Rectal smooth muscle tissue (tissue), 1 donor: ENCODE results near the gene ACTN4.

ENCODE experiments used
- H3K27ac ChIP-seq: one replicate; pipeline ENCODE4 v1.7.0; 2013; ENCODE audit warnings: low read depth, low read length, inconsistent platforms
- H3K27me3 ChIP-seq: one replicate; pipeline ENCODE4 v1.7.0; 2013; ENCODE audit warnings: low read length; ENCODE audit not compliant: control insufficient read depth, insufficient read depth
- H3K36me3 ChIP-seq: one replicate; pipeline ENCODE4 v1.7.0; 2013; ENCODE audit warnings: low read length; ENCODE audit not compliant: control insufficient read depth, insufficient read depth
- H3K4me1 ChIP-seq: one replicate; pipeline ENCODE4 v1.7.0; 2013; ENCODE audit warnings: low read length; ENCODE audit not compliant: control insufficient read depth, insufficient read depth
- H3K4me3 ChIP-seq: one replicate; pipeline ENCODE4 v1.7.0; 2013; ENCODE audit warnings: low read length
- H3K9ac ChIP-seq: one replicate; pipeline ENCODE4 v1.7.0; 2013; ENCODE audit warnings: low read length

Gene ACTN4

GRCh38 chr19:38734426-38735256, 87.2 kb downstream of the ACTN4 start:
- Histone ChIP-seq H3K27ac (peak overlapping the region; percentile 55), H3K4me3 (peak overlapping the region; percentile 48), H3K36me3 (peaks cover 11% of the 10 kb centered on the region), H3K9ac (peak overlapping the region; percentile 40), H3K27me3 (no peaks in the 10 kb centered on the region), H3K4me1 (no peaks in the 10 kb centered on the region)

- Histone ChIP-seq H3K4me3 (peak overlapping the region; percentile 48), H3K27ac (peak overlapping the region; percentile 55), H3K36me3 (peaks cover 11% of the 10 kb centered on the region), H3K27me3 (no peaks in the 10 kb centered on the region), H3K4me1 (no peaks in the 10 kb centered on the region), H3K9ac (no peak overlapping the region)
Observed at GRCh38 chr19:38735257-38735686, 87.8 kb downstream of the ACTN4 start.

GRCh38 chr19:38736036-38736412, 88.6 kb downstream of the ACTN4 start:
- no peak overlapping the region for H3K27ac ChIP-seq
- H3K4me1 ChIP-seq = no peaks in the 10 kb centered on the region
- no peak overlapping the region for H3K9ac ChIP-seq

GRCh38 chr19:38736413-38737280, 89.2 kb downstream of the ACTN4 start:
- Histone ChIP-seq H3K9ac (no peak overlapping the region), H3K4me1 (no peaks in the 10 kb centered on the region), H3K36me3 (no peaks in the 10 kb centered on the region), H3K4me3 (peak overlapping the region; percentile 52), H3K27me3 (no peaks in the 10 kb centered on the region), H3K27ac (no peak overlapping the region)

More at GRCh38 chr19:38736036-38736412, 88.6 kb downstream of the ACTN4 start:
- Histone ChIP-seq H3K36me3 (peaks cover 5% of the 10 kb centered on the region), H3K4me3 (peak overlapping the region; percentile 52), H3K27me3 (no peaks in the 10 kb centered on the region)

GRCh38 chr19:38737281-38737865, 89.9 kb downstream of the ACTN4 start:
- Histone ChIP-seq H3K27ac (no peak overlapping the region), H3K4me3 (no peak overlapping the region), H3K9ac (no peak overlapping the region), H3K4me1 (no peaks in the 10 kb centered on the region), H3K36me3 (no peaks in the 10 kb centered on the region), H3K27me3 (no peaks in the 10 kb centered on the region)

GRCh38 chr19:38737921-38738737, 90.7 kb downstream of the ACTN4 start:
- Histone ChIP-seq H3K36me3 (no peaks in the 10 kb centered on the region), H3K4me3 (no peak overlapping the region), H3K27me3 (no peaks in the 10 kb centered on the region), H3K27ac (no peak overlapping the region), H3K9ac (no peak overlapping the region), H3K4me1 (no peaks in the 10 kb centered on the region)

- Histone ChIP-seq H3K4me1 (no peaks in the 10 kb centered on the region), H3K4me3 (no peak overlapping the region), H3K27me3 (no peaks in the 10 kb centered on the region), H3K36me3 (no peaks in the 10 kb centered on the region), H3K27ac (no peak overlapping the region), H3K9ac (no peak overlapping the region)
Observed at GRCh38 chr19:38739440-38740256, 92.2 kb downstream of the ACTN4 start.

- H3K9ac ChIP-seq = no peak overlapping the region
- no peak overlapping the region for H3K27ac ChIP-seq
- no peaks in the 10 kb centered on the region for H3K27me3 ChIP-seq
- no peak overlapping the region for H3K4me3 ChIP-seq
- no peaks in the 10 kb centered on the region for H3K36me3 ChIP-seq
- no peaks in the 10 kb centered on the region for H3K4me1 ChIP-seq
Observed at GRCh38 chr19:38740257-38740592, 92.8 kb downstream of the ACTN4 start.

GRCh38 chr19:38740932-38741331, 93.5 kb downstream of the ACTN4 start:
- H3K27ac ChIP-seq = no peak overlapping the region
- no peak overlapping the region for H3K9ac ChIP-seq
- H3K4me1 ChIP-seq = no peaks in the 10 kb centered on the region
- H3K4me3 ChIP-seq = no peak overlapping the region
- no peaks in the 10 kb centered on the region for H3K36me3 ChIP-seq
- no peaks in the 10 kb centered on the region for H3K27me3 ChIP-seq

- H3K36me3 ChIP-seq = no peaks in the 10 kb centered on the region
- no peak overlapping the region for H3K9ac ChIP-seq
- H3K27me3 ChIP-seq = no peaks in the 10 kb centered on the region
- no peaks in the 10 kb centered on the region for H3K4me1 ChIP-seq
- H3K4me3 ChIP-seq = no peak overlapping the region
- H3K27ac ChIP-seq = no peak overlapping the region
Observed at GRCh38 chr19:38741670-38742069, 94.2 kb downstream of the ACTN4 start.

GRCh38 chr19:38742296-38742695, 94.8 kb downstream of the ACTN4 start:
- Histone ChIP-seq H3K4me3 (no peak overlapping the region), H3K27ac (no peak overlapping the region), H3K4me1 (no peaks in the 10 kb centered on the region), H3K27me3 (no peaks in the 10 kb centered on the region), H3K36me3 (no peaks in the 10 kb centered on the region), H3K9ac (no peak overlapping the region)
